Endometrial microvascular endothelial cells (primary cell): ENCODE measurements around the gene SLAMF1. TPM values are rescaled to one million over a fixed set of nuclear protein-coding genes. Genes with fewer than 3 reads are reported as not detected.

Source experiments
- total RNA-seq: library from RNA; depleted of rRNA; stranded (reverse); fragments of >200 nt; gene quantifications from one replicate; pipeline ENCODE4 v1.2.3, GENCODE V29; 2015; ENCODE audit errors: inconsistent ontology term

Gene SLAMF1
- total RNA-seq, 1 donor from 2014 or later, result not detected

Other genes starting within 250 kb of the SLAMF1 start
- not detected for gene VANGL2, start 246.5 kb downstream of the SLAMF1 start, total RNA-seq
- not detected for gene SLAMF6, start 123.8 kb downstream of the SLAMF1 start, total RNA-seq
- gene CD84, start 67.5 kb downstream of the SLAMF1 start, total RNA-seq, result not detected
- gene CD48, start 64.8 kb upstream of the SLAMF1 start, total RNA-seq, result not detected
- gene SLAMF7, start 92.2 kb upstream of the SLAMF1 start, total RNA-seq, result not detected
- gene LY9, start 149.1 kb upstream of the SLAMF1 start, total RNA-seq, result not detected
- not detected for gene CD244, start 215.8 kb upstream of the SLAMF1 start, total RNA-seq
- gene ITLN1, start 238.1 kb upstream of the SLAMF1 start, total RNA-seq, result not detected